ENCODE measurements around the gene TGFB1. TPM values are rescaled to one million over a fixed set of nuclear protein-coding genes. Genes with fewer than 3 reads are reported as not detected.

TGFB1 gene
- total RNA-seq, 4 donors from 2014 or later, result 11.4 to 26.9 (median 22.2) TPM

GRCh38 chr19:41332000-41332399 is 21.7 kb downstream of the TGFB1 start:
- WGBS, 2 donors, result 91 to 93% methylated on average over 16 of the region's 16 CpGs
- DNase-seq (ENCODE audit: low spot score in 2 of 2), result no peak
- intact Hi-C loops (cut with DNase I; ENCODE audit: low total_unique reads), result no loop called here
- H3K4me3 ChIP-seq (ENCODE audit: low read depth, poor library complexity, severe bottlenecking), result no peak overlapping the region
- TF ChIP-seq POLR2A (IDR thresholded peaks at IDR 0.05) (no peak), CTCF (IDR thresholded peaks at IDR 0.05) (no peak)

- 63 to 74% methylated on average over 41 to 47 of the region's 47 CpGs for WGBS, 2 donors
- H3K4me3 ChIP-seq (ENCODE audit: low read depth, poor library complexity, severe bottlenecking), result no peak overlapping the region
- intact Hi-C loops (cut with DNase I; ENCODE audit: low total_unique reads), result no loop called here
- TF ChIP-seq CTCF (IDR thresholded peaks at IDR 0.05) (no peak), POLR2A (IDR thresholded peaks at IDR 0.05) (no peak)
- no peak for DNase-seq (ENCODE audit: low spot score in 2 of 2)
These were observed 22.6 kb downstream of the TGFB1 start for GRCh38 chr19:41330946-41331678.

- DNase-seq (ENCODE audit: low spot score in 2 of 2), result no peak
- TF ChIP-seq CTCF (IDR thresholded peaks at IDR 0.05), result no peak
- no peak for TF ChIP-seq POLR2A (IDR thresholded peaks at IDR 0.05)
- H3K4me3 ChIP-seq (ENCODE audit: low read depth, poor library complexity, severe bottlenecking), result no peak overlapping the region
- WGBS, 2 donors, result 74 to 85% methylated on average over 4 of the region's 4 CpGs
- intact Hi-C loops (cut with DNase I; ENCODE audit: low total_unique reads), result no loop called here
These were observed 23.2 kb downstream of the TGFB1 start for GRCh38 chr19:41330481-41330880.

- WGBS, 2 donors, result 33 to 38% methylated on average over 1 of the region's 1 CpG
These were observed 24.9 kb downstream of the TGFB1 start for GRCh38 chr19:41328842-41329225.

GRCh38 chr19:41328157-41328841 is 25.4 kb downstream of the TGFB1 start:
- TF ChIP-seq POLR2A (IDR thresholded peaks at IDR 0.05) (no peak), CTCF (IDR thresholded peaks at IDR 0.05) (no peak)
- H3K4me3 ChIP-seq (ENCODE audit: low read depth, poor library complexity, severe bottlenecking), result no peak overlapping the region
- no peak for DNase-seq (ENCODE audit: low spot score in 2 of 2)
- 30 to 32% methylated on average over 13 to 22 of the region's 22 CpGs for WGBS, 2 donors
- intact Hi-C loops (cut with DNase I; ENCODE audit: low total_unique reads), result no loop called here

More at GRCh38 chr19:41328842-41329225, 24.9 kb downstream of the TGFB1 start:
- no peak for DNase-seq (ENCODE audit: low spot score in 2 of 2)
- intact Hi-C loops (cut with DNase I; ENCODE audit: low total_unique reads), result no loop called here
- no peak for TF ChIP-seq CTCF (IDR thresholded peaks at IDR 0.05)
- TF ChIP-seq POLR2A (IDR thresholded peaks at IDR 0.05), result no peak
- H3K4me3 ChIP-seq (ENCODE audit: low read depth, poor library complexity, severe bottlenecking), result no peak overlapping the region
